ENCODE results near the gene CSRP2.

DNA sequence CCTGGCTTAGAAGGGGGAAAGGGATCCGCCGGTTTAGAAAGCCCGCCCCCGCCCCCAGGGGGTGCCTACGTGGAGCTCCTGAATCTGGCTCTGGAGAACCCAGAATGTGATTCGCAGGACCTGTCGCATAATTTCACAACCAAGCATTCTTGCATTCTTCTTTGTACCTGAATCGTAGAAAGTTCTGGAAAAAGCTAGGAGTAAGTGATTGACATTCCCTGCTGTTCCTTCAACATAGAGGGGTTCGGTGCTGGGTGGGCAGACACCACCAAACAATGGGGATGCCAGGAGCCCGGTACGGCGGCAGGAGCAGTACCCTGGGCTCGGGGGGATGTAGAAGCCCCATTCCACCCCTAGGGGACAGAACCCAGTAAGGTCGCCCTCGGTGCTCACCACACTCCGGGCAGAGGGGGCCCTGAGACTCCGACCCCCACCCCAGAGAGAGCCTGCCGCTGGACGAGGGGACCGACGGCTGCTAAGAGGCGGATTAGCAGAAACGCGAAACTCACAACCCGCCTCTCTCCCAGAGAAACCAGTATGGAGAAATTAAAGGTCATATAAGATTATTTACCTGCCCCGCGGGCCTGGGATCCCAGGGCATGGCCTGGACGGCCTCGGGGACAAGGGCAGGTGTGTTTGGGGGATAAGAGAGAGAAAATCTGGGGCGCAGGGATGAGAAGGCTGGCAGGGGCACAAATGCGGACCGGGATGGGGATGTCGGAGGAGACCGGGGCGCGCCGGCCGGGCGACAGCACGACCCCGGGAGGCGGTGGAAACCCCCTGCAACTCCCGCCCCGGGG is 520 bp downstream of the CSRP2 start:
- TF ChIP-seq EP300 (IDR thresholded peaks at IDR 0.05), result no peak
- TF ChIP-seq, protein P1, sequence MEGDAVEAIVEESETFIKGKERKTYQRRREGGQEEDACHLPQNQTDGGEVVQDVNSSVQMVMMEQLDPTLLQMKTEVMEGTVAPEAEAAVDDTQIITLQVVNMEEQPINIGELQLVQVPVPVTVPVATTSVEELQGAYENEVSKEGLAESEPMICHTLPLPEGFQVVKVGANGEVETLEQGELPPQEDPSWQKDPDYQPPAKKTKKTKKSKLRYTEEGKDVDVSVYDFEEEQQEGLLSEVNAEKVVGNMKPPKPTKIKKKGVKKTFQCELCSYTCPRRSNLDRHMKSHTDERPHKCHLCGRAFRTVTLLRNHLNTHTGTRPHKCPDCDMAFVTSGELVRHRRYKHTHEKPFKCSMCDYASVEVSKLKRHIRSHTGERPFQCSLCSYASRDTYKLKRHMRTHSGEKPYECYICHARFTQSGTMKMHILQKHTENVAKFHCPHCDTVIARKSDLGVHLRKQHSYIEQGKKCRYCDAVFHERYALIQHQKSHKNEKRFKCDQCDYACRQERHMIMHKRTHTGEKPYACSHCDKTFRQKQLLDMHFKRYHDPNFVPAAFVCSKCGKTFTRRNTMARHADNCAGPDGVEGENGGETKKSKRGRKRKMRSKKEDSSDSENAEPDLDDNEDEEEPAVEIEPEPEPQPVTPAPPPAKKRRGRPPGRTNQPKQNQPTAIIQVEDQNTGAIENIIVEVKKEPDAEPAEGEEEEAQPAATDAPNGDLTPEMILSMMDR (IDR thresholded peaks at IDR 0.05), result peak in 1 of 3 donors; percentile 9
